AG09319 (cell line): Measurements from ENCODE around the gene PFDN1.
A peak's percentile ranks its signal among the peaks of the same experiment; 100 is the strongest.
"Not testable (repeated sequence)": the region's sequence is repeated elsewhere in the genome, so short reads cannot be mapped to it uniquely, and the experiment has no call there.

Source experiments
- DNase-seq: peaks from one replicate; pipeline ENCODE4 v3.0.0-alpha.2; 2010; ENCODE audit warnings: low read depth; ENCODE audit errors: extremely low read depth
- TF ChIP-seq, protein P1 (sequence below): IDR thresholded peaks from 2 replicates; pipeline ENCODE4 v1.5.1; 2011; ENCODE audit warnings: low read depth, mild to moderate bottlenecking, inconsistent platforms, low read length, moderate library complexity

The PFDN1 gene

DNA sequence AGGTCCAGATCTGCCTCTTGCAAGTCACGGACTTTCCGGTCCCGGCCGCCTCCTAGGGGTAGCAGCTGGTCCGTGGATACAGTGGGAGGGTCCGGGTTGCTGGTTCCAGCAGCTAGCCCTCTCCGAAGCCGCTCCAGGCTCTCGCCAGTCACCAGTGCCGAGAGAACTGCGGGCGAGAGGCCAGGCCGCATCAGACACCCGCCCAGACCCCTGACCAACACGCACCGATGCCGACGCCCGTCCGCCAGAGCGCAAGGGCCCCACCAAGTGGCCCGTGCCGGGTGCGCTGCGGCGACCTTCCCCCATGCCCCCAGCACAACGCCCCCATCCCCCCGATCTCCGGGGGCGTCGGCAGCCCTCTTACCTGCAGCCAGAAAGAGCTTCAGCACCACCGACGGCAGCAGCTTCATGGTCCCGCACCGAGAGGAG lies 43.0 kb upstream of the PFDN1 start:
- TF ChIP-seq, protein P1, sequence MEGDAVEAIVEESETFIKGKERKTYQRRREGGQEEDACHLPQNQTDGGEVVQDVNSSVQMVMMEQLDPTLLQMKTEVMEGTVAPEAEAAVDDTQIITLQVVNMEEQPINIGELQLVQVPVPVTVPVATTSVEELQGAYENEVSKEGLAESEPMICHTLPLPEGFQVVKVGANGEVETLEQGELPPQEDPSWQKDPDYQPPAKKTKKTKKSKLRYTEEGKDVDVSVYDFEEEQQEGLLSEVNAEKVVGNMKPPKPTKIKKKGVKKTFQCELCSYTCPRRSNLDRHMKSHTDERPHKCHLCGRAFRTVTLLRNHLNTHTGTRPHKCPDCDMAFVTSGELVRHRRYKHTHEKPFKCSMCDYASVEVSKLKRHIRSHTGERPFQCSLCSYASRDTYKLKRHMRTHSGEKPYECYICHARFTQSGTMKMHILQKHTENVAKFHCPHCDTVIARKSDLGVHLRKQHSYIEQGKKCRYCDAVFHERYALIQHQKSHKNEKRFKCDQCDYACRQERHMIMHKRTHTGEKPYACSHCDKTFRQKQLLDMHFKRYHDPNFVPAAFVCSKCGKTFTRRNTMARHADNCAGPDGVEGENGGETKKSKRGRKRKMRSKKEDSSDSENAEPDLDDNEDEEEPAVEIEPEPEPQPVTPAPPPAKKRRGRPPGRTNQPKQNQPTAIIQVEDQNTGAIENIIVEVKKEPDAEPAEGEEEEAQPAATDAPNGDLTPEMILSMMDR = peak; percentile 55

DNA sequence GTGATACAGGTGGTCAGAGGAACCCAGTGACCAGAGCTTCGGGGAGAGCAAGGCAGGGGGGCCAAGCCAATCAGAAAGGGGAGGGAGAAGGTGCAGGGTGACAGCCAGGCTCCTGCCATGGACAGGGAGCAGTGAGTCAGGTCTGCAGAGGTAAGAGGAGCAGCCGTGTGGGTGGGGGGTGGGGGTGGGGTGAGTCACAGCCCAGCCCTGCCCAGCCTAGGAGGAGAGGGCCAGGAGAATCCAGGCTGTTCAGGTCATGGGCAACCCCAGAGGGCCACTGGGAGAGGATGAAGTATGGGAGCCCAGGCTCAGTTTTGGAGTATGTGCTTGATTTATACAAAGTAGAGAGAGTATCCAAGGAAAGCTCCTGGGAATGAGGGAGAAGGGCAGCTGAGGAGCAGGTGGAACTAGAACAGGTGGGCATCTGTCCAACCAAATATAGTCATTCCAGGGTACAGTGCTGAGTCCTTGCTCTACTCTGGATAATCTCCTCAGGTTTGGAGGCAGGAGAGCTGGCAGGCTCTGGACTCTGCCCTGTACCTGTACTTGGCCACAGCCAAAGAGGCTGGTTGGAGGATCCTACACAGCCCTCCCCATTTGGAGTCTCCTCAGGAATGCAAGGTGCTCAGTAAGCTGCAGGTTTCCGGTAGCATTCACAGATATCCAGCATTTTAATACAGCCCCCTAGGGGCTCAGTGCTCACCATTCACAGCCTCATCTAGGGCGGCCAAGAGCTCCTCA lies 42.0 kb upstream of the PFDN1 start:
- TF ChIP-seq, protein P1 = no peak
- DNase-seq = no peak

More for the DNA sequence above, 43.0 kb upstream of the PFDN1 start:
- no peak for DNase-seq

DNA sequence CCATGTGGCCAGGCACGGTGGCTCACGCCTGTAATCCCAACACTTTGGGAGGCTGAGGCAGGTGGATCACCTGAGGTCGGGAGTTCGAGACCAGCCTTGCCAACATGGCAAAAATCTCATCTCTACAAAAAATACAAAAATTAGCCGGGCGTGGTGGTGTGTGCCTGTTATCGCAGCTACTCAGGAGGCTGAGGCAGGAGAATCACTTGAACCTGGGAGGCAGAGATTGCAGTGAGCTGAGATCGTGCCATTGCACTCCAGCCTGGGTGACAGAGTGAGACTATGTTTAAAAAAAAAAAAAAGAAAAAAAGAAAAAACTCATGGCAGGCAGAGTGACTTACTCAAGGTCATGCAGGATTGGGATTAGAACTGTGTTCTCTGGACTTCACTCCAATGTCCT lies 40.9 kb upstream of the PFDN1 start:
- not testable (repeated sequence) for DNase-seq

DNA sequence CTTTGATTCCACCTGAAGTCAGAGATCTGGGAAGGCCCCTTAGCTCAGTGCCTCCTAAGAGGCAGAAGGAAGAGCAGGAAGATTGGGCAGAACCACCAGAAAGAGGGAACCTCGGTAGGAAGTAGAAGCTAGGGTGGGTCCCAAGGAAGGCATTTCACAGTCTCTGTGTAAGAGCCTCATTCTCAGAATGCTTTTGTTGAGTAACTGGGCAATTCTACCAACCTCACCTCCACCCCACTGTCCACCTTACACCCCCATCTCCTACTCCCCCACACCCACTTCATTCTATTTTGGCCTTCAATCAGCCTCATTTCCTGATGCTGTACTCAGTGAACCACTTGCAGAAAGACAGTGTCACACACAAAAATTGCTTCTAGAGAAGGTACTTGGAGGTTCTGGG lies 40.0 kb upstream of the PFDN1 start:
- TF ChIP-seq, protein P1 = no peak
- no peak for DNase-seq

DNA sequence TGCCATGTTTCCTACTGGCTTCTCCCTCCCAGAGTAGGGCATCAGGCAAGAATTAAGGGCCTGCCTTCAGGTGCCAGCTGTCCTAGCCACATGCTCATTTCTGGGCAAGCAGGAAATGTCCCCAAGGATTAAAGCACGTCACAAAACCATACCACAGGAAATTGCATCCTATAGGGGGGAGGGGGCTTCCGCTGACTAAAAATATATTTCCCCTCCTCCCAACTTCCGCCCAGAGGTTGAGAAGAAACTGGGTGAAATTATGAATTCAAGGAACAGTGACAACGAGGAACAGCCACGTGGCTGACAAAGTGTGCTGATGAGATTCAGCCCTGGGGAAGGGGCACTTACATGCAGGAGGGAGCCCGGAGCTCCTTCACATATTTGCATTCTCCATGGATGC lies 39.4 kb upstream of the PFDN1 start:
- DNase-seq = no peak
- TF ChIP-seq, protein P1 = no peak

DNA sequence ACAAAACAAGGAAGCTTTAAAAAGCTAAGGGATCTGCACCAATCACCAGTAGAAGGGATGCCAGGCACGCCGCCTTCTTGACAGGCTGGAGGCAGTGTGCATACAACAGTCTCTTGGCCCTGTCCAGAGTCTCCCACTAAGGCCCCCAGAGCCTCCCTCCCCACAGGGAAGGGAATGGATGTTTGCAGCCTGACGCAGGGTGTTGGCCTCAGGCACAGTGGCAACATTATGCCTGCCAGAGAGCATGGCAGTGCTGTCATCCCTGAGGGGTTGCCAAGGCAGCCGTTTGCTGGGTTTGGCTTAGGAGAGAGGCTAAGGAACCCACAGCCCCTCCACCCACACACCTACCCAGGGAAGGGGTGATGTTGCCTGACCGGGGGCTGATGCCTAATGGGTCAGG lies 38.7 kb upstream of the PFDN1 start:
- DNase-seq = no peak
- TF ChIP-seq, protein P1 = no peak

DNA sequence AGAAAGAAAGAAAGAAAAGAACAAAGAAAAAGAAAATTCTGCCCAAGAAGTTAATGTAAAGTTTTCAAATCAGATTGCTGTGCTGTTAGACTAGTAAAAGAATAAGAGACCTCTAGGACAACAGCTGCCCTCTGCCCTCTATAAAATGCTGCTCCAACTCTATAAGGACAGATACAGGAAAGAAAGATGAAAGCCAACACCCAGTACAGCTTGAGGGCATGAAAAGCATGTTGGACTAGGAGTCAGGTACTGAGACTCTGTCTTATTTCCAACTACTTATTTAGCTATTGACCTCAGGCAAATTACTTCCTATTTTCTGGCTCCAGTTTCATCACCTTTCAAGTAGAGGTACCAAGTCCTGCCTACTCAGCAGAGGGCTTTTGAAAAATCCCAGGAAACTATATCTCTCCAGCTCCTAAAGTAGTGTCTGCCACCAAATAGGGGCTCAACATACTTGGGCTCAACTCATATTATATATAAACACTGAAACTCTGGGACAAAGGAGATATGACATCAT lies 37.8 kb upstream of the PFDN1 start:
- DNase-seq = no peak
- TF ChIP-seq, protein P1 = no peak

DNA sequence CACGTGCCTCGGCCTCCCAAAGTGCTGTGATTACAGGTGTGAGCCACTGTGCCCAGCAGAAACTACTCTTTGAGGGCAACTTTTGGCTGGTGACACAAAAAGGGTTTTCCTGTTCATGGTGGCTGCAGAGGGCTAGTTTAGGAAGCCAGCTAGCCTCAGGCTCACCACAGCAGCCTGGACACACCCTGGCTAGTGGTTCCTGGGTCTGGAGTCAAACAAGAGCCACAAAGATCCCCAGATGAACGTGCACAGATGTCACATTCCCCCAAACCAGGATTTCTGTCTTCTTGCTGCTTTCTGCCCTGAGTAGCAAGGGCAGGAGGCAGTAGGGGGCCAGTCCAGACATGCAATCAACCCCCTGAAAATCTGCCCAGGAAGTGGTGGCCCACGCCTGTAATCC lies 36.7 kb upstream of the PFDN1 start:
- TF ChIP-seq, protein P1 = no peak

More for the DNA sequence above, 36.7 kb upstream of the PFDN1 start:
- no peak for DNase-seq
